ENCODE measurements around the gene NUP214.
"Not testable (repeated sequence)": the region's sequence is repeated elsewhere in the genome, so short reads cannot be mapped to it uniquely, and the experiment has no call there.

Gene NUP214

DNA sequence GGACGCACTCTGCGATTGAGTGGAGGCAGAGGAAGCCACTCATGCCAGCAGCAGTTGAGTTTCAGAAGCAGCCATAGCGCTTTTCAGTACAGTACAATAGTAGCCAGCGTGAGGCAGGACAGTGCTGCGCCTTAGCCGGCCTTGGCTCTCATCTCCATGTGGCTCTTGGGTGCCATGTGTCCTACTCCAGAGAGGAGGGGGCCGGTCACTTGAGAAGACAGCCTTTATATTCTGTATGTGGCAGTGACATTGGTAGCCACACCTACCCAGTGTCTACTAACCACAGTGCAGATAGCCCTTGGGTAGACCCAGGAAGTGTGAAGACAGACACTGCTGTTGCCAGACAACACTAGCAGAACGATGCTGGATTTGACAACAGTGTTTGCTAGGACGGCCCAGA lies 108.6 kb downstream of the NUP214 start:
- no peak for DNase-seq (ENCODE audit: low read depth)

DNA sequence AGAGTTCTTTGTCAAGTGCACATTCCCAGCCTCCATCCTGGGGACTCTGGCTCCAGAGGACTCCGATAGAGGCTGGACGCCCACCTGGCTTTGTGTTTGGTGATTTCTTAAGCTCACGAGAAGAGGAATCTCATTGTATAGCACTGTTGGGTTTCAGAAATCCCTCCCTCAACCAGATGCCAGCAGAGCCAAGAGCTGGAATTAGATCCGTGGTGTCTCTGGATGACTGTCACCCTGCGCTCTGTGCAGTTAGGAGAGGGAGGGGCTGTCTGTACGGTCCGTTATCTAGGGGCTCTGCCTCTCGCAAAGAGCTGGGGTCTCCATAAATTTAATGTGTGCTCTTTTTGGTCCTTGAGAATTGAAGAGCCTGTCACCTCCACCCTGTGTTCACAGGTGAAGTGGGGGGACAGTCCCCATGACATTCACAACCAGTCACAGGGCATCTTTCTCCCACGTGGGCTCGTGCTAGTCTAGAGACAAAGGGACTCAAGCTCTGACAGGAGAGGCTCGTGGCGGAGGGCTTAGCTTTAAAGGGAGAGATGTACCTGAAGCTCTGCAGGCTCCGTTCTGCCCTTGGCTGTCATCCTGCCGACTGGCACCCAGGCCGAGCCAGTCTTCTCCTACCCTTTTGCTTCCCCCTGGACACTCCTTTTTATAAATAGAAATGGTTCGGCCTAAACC lies 109.6 kb downstream of the NUP214 start:
- DNase-seq (ENCODE audit: low read depth): no peak

DNA sequence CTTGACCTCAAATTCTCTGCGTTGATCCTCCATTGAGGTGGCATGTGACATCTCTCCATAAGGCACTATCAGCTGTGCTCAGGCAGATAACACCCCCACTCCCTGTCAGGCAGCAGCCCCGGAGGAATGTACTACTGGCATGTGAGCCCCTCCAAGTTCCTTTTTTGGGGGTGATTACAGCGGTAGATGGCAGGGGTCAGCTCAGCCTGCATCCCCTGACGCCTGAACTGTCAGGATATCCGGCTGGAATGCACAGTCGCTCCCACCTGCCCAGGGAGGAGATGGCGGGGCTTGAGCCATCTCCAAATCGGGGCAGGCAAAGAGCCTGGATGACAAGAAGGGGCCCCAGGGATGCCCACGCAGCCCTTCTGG lies 110.1 kb downstream of the NUP214 start:
- DNase-seq (ENCODE audit: low read depth): no peak

DNA sequence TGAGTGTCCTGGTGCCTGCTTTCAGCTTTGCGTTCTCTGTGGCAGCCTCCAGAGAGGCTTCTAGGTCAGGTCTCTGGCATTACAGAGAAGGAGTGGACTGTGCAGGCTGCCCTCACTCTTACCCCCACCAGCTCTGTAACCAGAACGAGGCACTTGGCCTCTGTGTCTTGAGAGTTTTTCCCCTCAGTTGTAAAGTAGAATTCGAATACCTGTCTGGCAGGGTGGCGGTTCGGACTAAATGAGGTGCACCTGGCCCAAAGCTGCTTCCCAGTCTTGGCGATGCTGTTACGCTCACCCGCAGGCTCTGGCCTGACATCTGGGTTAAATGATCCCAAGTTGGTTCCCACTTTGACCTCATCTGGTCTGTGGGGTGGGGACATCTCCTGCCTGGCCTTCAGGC lies 110.8 kb downstream of the NUP214 start:
- no peak for DNase-seq (ENCODE audit: low read depth)

DNA sequence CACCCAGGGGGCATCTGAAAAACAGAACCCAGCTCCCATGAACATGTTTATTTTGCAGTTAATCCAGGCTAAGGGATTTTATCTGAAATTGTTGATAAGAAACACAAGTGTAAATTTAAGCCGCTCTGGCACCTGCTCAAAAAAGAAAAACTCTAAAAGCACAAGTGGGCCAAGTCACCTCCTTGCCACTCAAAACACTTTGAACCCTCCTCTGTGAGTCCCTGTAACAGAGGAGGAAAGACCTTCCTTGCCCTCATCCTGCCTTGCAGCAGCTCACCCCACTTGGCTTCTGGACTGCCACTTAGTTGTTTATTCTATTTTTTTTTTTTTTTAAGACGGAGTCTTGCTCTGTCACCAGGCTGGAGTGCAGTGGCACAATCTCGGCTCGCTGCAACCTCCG lies 111.4 kb downstream of the NUP214 start:
- DNase-seq (ENCODE audit: low read depth): no peak

DNA sequence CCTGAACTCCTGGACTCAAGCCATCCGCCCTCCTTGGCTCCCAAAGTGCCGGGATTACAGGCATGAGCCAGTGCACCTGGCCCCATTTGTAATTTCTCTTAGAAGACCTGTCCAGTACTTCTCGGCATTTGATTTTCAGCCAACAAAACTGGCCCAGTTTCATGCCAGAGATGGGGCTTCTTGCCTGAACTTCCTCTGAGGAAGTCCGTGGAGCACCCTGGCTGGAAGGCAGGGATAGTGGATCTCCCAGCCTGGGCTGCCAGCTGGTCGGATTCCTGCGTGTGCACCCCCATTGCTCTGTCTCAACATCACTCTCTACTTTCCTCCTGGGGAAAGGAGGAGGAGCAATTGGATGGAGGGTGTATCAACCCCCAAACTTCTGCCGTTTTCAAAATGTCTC lies 111.9 kb downstream of the NUP214 start:
- no peak for DNase-seq (ENCODE audit: low read depth)

DNA sequence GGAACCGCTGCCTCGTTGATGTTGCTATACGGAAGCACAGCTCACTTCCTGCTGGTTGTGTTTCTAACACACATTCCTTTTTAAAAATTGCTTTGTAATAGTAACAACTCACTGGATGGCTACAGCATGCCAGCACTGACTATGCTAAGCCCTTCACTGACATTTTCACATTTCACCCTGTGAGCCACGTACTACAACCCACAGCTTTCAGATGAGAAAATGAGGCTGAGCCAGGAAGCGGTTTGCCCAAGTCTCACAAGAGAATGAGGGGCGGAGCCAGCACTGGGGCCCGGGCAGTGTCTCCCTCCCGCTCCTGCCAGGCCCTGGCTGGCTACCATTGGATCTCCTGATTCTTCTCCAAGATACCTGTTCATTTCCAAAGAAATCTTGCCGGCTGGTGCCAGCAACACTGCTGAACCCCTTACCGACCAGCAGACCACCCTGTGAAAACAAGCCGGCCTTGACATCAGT lies 112.6 kb downstream of the NUP214 start:
- peak; percentile 47 for DNase-seq (ENCODE audit: low read depth)

DNA sequence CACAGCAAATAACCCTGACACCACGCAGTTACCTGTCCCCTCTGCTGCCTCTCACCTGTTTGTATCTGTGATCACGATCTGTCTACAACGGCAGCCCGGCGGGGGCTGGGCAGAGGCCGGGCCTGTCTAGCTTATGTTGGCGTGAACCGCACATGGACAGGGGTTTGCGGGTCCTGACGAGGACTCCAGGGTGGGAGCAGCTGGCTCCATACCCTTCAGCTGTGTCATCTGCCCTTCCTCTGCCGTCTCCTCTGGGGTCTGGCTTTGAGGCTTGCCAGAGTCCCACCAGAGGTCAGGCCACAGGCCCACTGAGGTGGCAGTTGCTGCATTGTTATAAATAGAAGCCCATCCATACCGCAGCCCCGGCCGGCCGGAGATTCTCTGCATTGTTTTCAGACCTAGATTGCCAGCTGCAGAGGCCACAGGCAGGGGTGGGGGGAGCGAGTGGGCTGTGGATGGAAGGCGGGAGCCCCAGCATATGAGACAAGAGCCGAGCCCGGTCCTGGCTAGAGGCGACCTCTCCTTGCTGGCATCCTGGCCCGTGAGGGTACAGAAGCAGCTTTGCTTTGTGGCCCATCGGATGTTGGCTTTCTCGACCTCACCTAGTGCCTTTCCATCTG lies 113.1 kb downstream of the NUP214 start:
- DNase-seq (ENCODE audit: low read depth): no peak

DNA sequence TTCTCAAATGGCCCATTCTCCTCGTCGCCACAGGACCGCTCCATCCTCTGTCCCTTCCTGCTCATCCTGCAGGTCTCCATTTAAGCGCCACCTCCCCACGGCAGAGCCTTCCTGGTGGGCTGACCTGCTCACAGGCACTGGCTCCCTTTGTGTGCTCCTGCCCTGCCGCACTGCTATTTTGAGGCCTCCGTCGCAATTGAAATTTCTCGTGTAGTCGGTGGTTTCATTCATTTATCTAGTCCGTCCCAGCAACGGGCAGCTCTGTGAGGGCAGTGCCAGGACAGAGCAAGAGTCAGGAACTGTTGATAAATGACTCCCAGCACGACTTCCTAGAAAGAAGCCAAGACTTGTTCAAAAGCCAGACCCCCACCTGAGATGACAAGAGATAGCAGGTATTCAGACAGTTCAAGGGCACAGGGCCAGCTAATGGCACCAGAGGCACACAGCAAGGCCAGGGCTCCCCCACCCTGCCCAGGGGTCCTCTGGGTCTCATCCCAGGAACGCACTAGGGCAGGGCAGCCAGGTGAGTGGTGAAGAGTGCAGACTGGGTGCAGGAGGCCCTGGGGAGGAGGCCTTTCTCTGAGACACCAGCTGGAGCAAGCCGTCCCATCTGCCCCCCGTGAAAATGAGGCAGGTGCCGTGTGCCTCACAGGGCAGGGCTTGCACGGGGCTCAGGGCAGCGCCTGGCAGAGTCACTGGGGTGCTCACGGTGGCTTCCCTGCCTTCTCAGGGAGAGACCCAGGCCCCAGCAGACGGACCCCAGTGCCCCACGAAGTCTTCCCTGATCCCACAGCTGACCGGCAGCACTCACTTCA lies 114.0 kb downstream of the NUP214 start:
- no peak for DNase-seq (ENCODE audit: low read depth)

DNA sequence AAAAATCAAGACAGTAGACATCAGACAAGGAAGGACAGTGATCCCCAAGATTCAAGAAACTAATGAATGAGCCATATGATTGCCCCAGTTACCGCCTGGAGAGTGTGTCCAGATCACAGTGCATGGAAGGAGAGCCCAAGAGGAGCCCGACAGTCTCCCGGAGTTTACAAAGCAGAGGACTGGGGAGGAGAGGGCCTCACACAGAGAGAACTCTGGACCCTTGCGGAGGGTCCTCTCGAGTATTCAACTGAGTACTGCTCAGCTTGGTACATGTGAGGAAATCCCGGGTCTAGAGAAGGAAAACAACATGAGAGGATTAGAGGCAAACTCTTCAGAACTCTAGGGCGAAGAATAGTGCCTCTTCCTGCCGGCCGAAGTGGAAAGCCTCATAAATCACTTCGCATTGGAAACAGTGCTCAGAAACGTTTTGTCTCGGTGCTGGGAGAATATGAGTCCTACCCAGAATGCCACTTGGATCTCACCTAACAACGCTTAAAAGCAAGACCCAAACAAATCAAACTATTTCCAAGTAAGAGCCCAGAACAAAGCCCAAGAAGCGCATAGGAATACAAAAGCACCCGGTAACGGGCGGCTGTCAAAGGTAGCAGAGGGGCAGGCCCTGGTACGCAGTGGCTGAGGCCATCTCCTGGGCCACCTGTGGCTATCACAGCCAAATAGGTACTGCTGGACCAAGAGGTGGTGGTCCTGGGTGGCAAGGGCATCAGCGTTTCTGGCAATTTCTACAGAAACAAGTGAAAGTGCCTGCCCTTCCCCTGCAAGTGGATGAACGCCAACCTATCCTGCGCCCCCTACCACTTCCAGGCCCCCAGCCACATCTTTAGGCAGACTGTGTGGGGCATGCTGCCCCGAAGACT lies 114.9 kb downstream of the NUP214 start:
- no peak for DNase-seq (ENCODE audit: low read depth)

DNA sequence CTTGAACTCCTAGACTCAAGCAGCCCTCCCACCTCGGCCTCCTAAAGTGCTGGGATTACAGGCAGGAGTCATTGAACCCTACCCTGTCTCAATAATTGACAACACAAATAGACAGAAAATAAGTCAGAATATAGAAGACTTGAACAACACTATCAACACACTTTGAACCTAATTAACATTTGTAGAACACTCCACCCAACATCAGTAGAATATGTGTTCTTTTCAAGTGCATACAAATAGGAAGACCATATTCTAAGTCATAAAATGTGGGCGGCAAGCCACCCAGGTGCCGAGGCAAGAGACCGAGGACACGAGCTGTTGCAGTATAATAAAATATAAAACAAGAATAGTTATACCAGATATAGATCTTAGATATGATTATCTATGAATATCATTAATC lies 118.9 kb downstream of the NUP214 start:
- not testable (repeated sequence) for DNase-seq (ENCODE audit: low read depth)

DNA sequence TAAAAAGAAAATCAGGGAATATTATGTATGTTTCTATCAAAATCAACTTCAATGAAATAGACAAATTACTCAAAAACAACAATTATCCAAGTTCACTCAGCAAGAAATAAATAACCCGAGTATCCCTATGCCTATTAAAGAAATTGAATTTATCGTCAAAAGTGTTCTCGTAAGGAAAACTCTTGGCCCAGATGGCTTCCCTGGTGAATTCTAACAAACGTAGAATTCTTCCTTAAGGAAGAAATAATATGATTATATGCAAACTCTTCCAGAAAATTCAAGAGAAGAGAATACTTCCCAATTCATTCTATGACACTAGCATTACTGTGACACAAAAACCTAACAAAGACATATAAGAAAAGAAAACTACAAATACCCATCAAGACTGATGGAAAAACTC lies 121.2 kb downstream of the NUP214 start:
- no peak for DNase-seq (ENCODE audit: low read depth)

DNA sequence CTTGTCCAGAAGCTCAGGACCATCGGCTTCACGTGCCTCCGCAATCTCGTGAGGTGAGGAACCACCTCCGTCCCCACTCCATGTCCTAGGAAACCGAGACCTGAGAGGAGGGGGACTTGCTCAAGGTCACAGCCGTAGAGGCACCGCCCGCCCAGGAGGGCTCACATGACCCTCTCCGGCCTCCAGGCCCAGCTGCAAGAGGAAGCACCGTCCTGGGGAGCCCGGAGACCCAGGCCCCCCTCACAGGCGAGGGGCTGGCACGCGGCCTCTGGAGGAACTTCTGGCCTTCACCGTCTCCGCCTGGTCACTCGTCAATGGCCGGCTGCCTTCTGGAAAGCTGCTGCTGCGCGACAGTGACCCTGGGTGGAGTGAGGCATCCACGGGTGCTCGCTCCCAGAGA lies 126.7 kb downstream of the NUP214 start:
- DNase-seq (ENCODE audit: low read depth): no peak

DNA sequence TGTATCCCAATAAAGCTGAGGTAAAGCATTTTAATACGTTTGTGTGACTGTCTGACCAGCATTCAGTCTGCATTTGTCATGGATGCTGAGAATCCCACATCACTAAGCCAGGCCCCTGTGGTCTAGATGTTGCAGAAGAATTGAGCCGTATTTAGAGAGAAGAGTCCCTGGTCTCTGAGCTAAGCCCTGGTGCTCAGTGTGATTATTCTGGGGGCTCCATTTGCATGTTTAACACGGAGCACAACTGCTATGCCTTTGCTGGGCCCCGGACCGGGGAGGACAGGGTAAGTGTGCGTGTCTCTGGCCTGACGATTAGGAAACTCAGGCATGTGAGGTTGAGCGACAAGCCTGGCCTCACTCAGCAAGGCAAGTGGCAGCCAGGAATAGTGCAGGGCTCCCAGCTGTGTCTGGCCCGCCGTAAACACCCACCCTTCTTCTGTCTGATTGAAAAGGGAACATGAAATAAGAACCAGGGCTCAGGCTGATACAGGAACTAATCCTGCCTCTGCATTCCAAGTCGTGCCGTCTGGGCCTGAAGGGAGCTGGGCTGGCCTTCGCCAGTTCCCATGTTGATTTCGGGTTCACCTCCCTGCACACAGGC lies 128.6 kb downstream of the NUP214 start:
- DNase-seq (ENCODE audit: low read depth): no peak

DNA sequence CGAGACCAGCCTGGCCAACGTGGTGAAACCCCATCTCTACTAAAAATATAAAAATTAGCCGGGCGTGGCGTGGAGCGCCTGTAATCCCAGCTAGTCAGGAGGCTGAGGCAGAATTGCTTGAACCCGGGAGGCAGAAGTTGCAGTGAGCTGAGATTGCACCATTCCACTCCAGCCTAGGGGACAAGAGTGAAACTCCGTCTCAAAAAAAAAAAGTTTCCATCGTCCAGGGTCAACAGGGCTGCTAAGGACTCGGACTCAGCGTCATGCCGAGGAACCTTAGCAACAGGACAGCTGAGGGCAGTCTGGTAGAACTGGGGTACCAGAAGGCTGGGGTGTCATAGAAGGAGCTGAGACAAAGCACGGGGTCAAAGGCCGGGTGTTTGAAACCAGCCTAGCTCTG lies 129.2 kb downstream of the NUP214 start:
- no peak for DNase-seq (ENCODE audit: low read depth)

DNA sequence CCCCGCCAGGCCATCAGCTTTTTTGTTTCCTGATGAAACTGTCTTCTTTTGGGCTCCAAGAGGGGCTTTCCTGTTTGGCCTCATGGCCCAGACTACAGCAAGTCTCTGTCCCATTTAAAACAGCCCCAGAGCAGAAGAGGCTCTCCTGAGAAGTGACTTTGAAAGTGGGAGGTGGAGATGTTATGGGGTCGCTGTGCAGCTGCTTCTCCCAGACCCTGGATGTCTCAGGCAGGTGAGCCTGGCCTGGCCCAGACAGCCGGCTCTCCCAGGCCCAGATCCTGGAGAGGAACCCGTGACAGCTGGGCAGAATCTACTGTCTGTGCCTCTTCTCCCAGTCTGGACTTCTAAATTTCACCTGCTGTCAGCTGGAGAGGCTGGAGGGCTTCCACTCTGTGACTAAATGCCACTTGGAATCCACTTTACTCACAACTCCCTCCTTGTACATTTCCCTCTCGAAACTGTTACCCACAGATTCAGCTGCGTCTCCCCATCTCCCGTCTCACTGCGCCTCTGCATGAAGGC lies 130.4 kb downstream of the NUP214 start:
- no peak for DNase-seq (ENCODE audit: low read depth)

DNA sequence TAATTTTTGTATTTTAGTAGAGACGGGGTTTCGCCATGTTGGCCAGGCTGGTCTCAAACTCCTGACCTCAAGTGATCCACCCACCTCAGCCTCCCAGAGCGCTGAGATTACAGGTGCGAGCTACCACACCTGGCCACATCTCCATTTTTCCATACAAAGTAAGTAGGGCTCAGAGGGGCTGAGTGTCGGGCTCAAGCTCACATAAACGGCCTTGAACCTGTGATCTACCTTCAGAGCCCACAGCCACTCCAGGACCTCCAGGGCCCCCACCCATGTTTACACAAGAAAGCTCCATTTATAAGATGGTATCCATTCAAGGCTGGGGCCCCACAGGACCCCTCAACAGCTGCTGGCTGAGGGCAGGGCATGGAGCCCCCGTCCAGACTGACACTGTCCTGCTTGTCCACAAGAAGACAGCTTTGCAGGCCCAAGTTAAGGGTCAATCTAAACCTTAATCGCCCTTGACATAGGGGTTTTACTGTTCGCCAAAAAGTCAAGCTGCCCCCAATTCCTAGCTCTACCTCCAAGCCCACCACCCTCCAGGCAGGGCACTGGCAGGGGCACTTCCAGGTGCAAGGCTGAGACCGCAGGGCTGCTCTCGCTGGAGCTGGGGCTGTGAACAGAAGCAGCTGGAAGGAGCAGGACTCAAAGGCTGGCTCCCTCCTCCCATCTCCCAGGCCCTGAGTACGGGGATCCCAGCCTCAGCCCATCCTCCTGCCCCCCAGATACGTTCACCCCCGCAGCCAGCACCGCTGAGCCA lies 132.1 kb downstream of the NUP214 start:
- DNase-seq (ENCODE audit: low read depth): no peak

DNA sequence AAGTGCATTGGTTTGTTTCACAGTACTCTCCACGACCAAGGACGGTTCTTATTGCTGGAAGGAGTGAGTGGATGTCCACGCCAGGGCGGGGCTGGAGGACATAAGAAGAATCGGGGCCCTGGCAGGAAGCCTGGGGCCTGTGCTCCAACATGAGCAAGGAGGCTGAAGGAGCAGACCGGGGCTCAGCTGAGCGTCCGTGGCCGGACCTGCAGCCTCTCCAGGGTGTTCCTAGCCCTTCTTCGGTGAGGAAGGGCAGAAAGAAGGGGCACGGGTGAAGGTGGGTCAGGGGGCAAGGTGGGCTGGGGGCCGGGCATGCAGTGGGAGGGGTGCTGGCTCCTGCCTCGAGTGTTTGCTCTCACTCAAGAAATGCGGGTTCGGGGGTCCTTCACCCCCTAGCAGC lies 132.8 kb downstream of the NUP214 start:
- no peak for DNase-seq (ENCODE audit: low read depth)

DNA sequence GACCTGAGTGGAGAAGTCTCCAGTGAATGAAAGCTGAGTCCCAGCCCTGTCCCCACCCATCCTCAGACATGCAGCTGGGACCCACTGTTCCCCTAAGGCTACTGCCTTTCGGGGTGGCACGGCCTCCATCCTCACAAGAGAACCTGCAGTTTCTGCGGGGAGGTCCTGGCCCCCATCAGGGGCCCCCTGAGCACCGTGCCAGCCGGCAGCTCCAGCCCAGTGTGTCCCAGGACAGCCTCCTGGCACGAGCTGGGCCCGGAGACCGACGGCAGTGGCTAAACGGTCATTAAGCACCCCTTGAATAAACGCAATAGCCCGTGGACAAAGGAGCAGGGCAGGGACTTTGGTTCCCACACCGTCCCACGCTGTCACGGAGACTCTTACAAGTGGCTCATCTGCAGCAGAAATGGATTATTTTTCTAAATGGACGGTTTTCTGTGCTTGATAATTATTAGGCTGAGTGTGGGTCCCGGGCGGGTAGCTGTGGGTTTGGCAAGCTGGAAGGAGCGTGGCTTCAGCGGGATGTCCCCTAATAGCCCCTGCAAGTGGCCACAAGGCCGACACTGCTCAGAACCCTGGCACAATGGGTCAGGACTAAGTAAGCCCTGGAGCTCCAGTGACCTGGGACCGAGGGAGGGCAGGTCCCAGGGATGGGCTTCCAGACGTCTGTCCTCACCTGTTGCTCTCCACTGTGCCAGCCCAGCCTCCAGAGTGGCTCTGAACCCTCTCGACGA lies 133.5 kb downstream of the NUP214 start:
- DNase-seq (ENCODE audit: low read depth): no peak

DNA sequence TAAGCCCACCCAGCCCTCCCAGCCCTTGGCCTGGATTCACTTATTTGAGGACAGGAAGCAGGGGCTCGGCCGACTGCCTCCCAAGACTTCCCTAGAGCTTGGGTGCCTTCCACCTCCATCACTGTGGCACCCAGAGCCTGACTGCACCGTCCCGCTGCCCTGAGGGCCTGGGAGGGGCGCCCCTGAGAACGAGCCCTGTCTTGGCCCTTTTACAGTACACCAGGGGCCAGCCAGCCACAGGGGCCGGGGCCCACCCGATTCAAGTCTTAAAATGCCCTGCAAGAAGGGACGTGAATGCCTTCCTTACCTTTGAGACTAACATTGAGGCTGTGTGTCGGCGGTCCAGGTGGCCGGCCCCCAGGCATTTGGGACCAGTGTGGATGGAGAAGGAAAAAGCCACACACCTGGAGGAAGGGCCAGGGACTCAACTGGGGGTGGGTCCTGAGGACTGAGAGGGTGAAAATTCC lies 134.1 kb downstream of the NUP214 start:
- DNase-seq (ENCODE audit: low read depth): no peak
